SK-N-SH (cell line): ENCODE measurements around the gene MTHFD1L.
"Not testable (repeated sequence)": the region's sequence is repeated elsewhere in the genome, so short reads cannot be mapped to it uniquely, and the experiment has no call there.

ENCODE experiments used
- CTCF ChIP-seq: fragments of 200-600 bp; sonication (generic); IDR thresholded peaks from 2 replicates; pipeline ENCODE4 v1.6.1; 2017; ENCODE audit warnings: antibody characterized with exemption, mild to moderate bottlenecking, moderate library complexity
- EP300 ChIP-seq, 2 experiments: IDR thresholded peaks; 2 replicates each; pipeline versions ENCODE4 v1.4.0 to v1.6.1; 2012; ENCODE audit warnings: borderline replicate concordance in 1 of 2, low read depth in 1 of 2, low read length in 1 of 2
- JUND ChIP-seq: IDR thresholded peaks from 2 replicates; pipeline ENCODE4 v1.4.0; 2012
- POLR2AphosphoS5 ChIP-seq: IDR thresholded peaks from 2 replicates; pipeline ENCODE4 v1.6.1; 2012; ENCODE audit warnings: low read depth, low read length
- SMC3 ChIP-seq: IDR thresholded peaks from 2 replicates; pipeline ENCODE4 v1.6.1; 2012; ENCODE audit warnings: low read depth, low read length, improper control_type of control experiment
- TF ChIP-seq, protein P1 (sequence below): IDR thresholded peaks from 2 replicates; pipeline ENCODE4 v1.6.1; 2012; ENCODE audit warnings: mild to moderate bottlenecking, low read depth, low read length, moderate library complexity
- TF ChIP-seq, protein P2 (sequence below): IDR thresholded peaks from 2 replicates; pipeline ENCODE4; 2012

DNA sequence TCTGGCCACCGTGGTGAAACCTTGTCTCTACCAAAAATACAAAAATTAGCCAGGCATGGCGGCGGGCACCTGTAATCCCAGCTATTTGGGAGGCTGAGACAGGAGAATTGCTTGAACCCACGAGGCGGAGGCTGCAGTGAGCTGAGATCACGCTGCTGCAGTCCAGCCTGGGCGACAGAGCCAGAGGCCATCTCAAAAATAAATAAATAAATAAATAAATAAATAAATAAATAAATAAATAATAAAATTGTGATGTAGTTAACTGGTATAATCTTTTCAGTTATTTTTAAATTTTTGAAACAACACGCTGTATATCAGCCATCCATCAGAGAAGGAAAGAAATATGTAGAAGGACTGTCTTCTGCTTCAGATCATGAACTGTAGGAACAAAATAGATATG lies 221.6 kb downstream of the MTHFD1L start:
- TF ChIP-seq EP300 (IDR thresholded peaks at IDR 0.05; ENCODE audit: borderline replicate concordance in 1 of 2, low read depth in 1 of 2, low read length in 1 of 2); SMC3; CTCF; JUND; POLR2AphosphoS5: not testable (repeated sequence)
- TF ChIP-seq, protein P1, sequence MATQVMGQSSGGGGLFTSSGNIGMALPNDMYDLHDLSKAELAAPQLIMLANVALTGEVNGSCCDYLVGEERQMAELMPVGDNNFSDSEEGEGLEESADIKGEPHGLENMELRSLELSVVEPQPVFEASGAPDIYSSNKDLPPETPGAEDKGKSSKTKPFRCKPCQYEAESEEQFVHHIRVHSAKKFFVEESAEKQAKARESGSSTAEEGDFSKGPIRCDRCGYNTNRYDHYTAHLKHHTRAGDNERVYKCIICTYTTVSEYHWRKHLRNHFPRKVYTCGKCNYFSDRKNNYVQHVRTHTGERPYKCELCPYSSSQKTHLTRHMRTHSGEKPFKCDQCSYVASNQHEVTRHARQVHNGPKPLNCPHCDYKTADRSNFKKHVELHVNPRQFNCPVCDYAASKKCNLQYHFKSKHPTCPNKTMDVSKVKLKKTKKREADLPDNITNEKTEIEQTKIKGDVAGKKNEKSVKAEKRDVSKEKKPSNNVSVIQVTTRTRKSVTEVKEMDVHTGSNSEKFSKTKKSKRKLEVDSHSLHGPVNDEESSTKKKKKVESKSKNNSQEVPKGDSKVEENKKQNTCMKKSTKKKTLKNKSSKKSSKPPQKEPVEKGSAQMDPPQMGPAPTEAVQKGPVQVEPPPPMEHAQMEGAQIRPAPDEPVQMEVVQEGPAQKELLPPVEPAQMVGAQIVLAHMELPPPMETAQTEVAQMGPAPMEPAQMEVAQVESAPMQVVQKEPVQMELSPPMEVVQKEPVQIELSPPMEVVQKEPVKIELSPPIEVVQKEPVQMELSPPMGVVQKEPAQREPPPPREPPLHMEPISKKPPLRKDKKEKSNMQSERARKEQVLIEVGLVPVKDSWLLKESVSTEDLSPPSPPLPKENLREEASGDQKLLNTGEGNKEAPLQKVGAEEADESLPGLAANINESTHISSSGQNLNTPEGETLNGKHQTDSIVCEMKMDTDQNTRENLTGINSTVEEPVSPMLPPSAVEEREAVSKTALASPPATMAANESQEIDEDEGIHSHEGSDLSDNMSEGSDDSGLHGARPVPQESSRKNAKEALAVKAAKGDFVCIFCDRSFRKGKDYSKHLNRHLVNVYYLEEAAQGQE = not testable (repeated sequence)
- TF ChIP-seq, protein P2, sequence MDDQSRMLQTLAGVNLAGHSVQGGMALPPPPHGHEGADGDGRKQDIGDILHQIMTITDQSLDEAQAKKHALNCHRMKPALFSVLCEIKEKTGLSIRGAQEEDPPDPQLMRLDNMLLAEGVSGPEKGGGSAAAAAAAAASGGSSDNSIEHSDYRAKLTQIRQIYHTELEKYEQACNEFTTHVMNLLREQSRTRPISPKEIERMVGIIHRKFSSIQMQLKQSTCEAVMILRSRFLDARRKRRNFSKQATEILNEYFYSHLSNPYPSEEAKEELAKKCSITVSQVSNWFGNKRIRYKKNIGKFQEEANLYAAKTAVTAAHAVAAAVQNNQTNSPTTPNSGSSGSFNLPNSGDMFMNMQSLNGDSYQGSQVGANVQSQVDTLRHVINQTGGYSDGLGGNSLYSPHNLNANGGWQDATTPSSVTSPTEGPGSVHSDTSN = not testable (repeated sequence)
